CD8-positive, alpha-beta memory T cell (primary cell): Measurements from ENCODE around the gene STAC. TPM values are rescaled to one million over a fixed set of nuclear protein-coding genes. Genes with fewer than 3 reads are reported as not detected.
"Not testable (repeated sequence)": the region's sequence is repeated elsewhere in the genome, so short reads cannot be mapped to it uniquely, and the experiment has no call there.

Source experiments
- CTCF ChIA-PET: fragments of 350-600 bp; sonication (Branson Sonifier 250); formaldehyde crosslinking; loops from one replicate; lab custom pipeline; 2021; ENCODE audit warnings: antibody characterized with exemption; lab: Charles Lee
- POLR2A ChIA-PET: fragments of 350-600 bp; sonication (Branson Sonifier 250); formaldehyde crosslinking; loops from one replicate; lab custom pipeline; 2021; ENCODE audit warnings: antibody characterized with exemption; lab: Charles Lee
- DNase-seq, 5 donors: peaks; one replicate each; pipeline versions ENCODE4 v3.0.0 to v3.0.0-alpha.2; 2020 to 2022; ENCODE audit warnings: mixed read lengths in 1 of 5
- H3K27ac ChIP-seq: one replicate; pipeline ENCODE4 v1.7.0; 2013; ENCODE audit warnings: low read depth, mild to moderate bottlenecking, low read length, moderate library complexity
- H3K27me3 ChIP-seq: 2 replicates; pipeline ENCODE4 v1.7.0; 2013; ENCODE audit warnings: low read length, mild to moderate bottlenecking; ENCODE audit not compliant: insufficient read depth, poor library complexity, severe bottlenecking
- H3K36me3 ChIP-seq: 2 replicates; pipeline ENCODE4 v1.7.0; 2013; ENCODE audit warnings: mild to moderate bottlenecking, low read length, moderate library complexity; ENCODE audit not compliant: insufficient read depth
- H3K4me1 ChIP-seq: 2 replicates; pipeline ENCODE4 v1.7.0; 2013; ENCODE audit warnings: mild to moderate bottlenecking, low read length, moderate library complexity; ENCODE audit not compliant: insufficient read depth
- H3K4me3 ChIP-seq: 2 replicates; pipeline ENCODE4 v1.7.0; 2013; ENCODE audit warnings: mild to moderate bottlenecking, low read length
- H3K9me3 ChIP-seq: 2 replicates; pipeline ENCODE4 v1.7.0; 2013; ENCODE audit warnings: mild to moderate bottlenecking, low read length
- H3K27ac Mint-ChIP-seq, 8 donors: one replicate each; pipeline ENCODE4 v1.8.0; 2020 to 2021; ENCODE audit warnings: mixed read lengths in 8 of 8, mild to moderate bottlenecking in 6 of 8, inconsistent platforms in 3 of 8, moderate library complexity in 3 of 8
- H3K27me3 Mint-ChIP-seq, 2 donors: one replicate each; pipeline ENCODE4 v1.8.0; 2020 to 2021; ENCODE audit warnings: mixed read lengths in 2 of 2, mild to moderate bottlenecking in 1 of 2, moderate library complexity in 1 of 2
- H3K36me3 Mint-ChIP-seq, 3 donors: one replicate each; pipeline ENCODE4 v1.8.0; 2020 to 2021; ENCODE audit warnings: mixed read lengths in 3 of 3, inconsistent platforms in 1 of 3, mild to moderate bottlenecking in 1 of 3
- H3K4me1 Mint-ChIP-seq, 3 donors: one replicate each; pipeline ENCODE4 v1.8.0; 2020 to 2021; ENCODE audit warnings: mixed read lengths in 3 of 3, inconsistent platforms in 1 of 3, mild to moderate bottlenecking in 1 of 3
- H3K4me3 Mint-ChIP-seq, 7 donors: one replicate each; pipeline ENCODE4 v1.8.0; 2020 to 2021; ENCODE audit warnings: mixed read lengths in 7 of 7, mild to moderate bottlenecking in 6 of 7, moderate library complexity in 4 of 7, inconsistent platforms in 2 of 7
- H3K9me3 Mint-ChIP-seq, 5 donors: one replicate each; pipeline ENCODE4 v1.8.0; 2020 to 2022; ENCODE audit warnings: mixed read lengths in 5 of 5, mild to moderate bottlenecking in 3 of 5, moderate library complexity in 2 of 5, inconsistent platforms in 1 of 5
- polyA plus RNA-seq: library from polyadenylated mRNA; unstranded; fragments of 300-500 nt; fragmentation: Illumina TruSeq; gene quantifications from one replicate; pipeline ENCODE4 v1.2.3, GENCODE V29; 2021
- total RNA-seq, 2 experiments: library from RNA; stranded (reverse); gene quantifications; one replicate each; pipeline ENCODE4 v1.2.3, GENCODE V29; 2021

Gene STAC
- total and polyA plus RNA-seq, 3 experiments from 2014 or later: not detected

DNA sequence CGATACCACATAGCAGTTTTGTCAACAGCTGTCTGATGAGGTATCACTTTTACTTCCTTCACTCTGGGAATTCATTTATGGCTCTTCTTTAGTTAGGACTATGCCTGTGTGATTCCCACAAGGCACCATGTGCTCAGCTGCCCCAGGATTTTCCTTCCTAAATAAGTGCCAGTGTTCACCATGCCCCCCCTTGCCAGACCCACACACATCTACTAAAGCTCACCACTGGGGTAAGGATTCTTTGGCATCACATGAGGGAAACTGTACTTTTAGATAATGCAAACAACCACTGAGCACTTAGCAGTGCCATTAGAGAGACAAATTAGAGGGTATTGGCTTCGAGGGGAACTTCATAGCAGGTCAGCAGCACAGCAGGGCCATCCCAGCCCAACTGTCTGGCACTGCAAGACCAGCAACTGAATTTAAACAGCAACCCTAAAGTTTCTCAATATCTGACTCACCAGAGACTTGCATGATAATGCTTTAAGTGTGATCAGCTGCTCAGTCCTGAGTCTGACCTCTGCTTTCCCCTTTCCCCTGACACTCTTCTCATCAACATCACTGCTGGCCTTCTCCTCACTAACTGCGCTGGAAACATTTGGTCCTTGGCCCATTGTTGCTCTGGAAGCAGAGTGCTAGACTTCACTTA, 114.3 kb downstream of the STAC start:
- H3K4me3 Mint-ChIP-seq: peak overlapping the region in 1 of 7 donors; percentile 46
- Histone ChIP-seq H3K4me3 (no peak overlapping the region), H3K27ac (no peak overlapping the region), H3K9me3 (no peaks in the 10 kb centered on the region), H3K36me3 (no peaks in the 10 kb centered on the region), H3K27me3 (no peaks in the 10 kb centered on the region), H3K4me1 (no peaks in the 10 kb centered on the region)
- H3K27me3 Mint-ChIP-seq: no peaks in the 10 kb centered on the region
- no peak overlapping the region for H3K27ac Mint-ChIP-seq
- H3K4me1 Mint-ChIP-seq: no peaks in the 10 kb centered on the region
- DNase-seq: no peak
- peaks cover 0 to 2% (median 0%) of the 10 kb centered on the region in 5 donors for H3K9me3 Mint-ChIP-seq
- H3K36me3 Mint-ChIP-seq: no peaks in the 10 kb centered on the region
- POLR2A ChIA-PET: no interaction called here
- CTCF ChIA-PET: no interaction called here

DNA sequence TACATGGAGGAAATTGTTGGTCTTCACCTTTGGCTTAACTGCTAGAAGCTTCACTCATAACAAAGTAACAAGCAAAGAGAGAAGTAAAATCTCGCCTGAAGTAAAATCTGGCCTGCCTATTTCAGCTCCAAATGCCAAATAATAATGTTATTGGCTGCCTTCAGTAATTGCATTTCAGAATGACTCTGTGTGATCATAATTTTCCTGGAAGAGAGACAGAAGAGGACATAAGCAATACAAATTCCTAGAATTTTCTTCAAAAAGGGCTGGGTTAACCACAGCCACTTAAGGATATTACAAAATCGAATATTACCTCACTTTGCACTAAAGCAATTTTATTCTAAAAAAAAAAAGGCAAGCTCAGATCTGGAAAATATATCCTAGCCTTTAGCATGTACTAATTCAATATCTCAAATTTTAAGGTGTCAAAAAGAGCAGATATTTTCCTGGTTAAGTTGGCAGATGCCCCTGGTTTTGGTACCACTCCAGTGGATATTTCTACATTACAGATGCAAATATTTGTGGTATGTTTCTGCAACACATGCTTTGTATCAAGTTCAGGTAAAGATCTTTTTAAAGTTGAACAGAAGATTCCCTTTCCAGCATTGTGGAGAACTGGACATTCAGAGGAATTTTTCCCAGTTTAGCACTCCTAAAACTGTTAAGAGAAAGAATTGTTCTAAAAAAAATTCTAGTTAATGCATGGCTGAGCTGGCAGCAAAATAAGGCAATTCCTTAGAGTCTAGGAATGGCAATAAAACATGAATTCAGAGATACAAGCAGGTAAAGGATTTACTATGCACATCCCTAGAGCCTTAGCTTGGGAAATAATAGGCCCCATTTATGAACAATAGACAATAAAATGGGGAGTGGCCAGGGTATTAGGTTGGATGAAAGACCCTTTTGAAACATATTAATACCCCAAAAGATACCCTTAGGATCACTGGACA, 116.7 kb downstream of the STAC start:
- Histone ChIP-seq H3K27ac (no peak overlapping the region), H3K4me3 (no peak overlapping the region), H3K4me1 (no peaks in the 10 kb centered on the region), H3K27me3 (no peaks in the 10 kb centered on the region), H3K9me3 (no peaks in the 10 kb centered on the region), H3K36me3 (no peaks in the 10 kb centered on the region)
- peaks cover 0 to 2% (median 0%) of the 10 kb centered on the region in 5 donors for H3K9me3 Mint-ChIP-seq
- H3K4me3 Mint-ChIP-seq: no peak overlapping the region
- no peaks in the 10 kb centered on the region for H3K4me1 Mint-ChIP-seq
- H3K27me3 Mint-ChIP-seq: no peaks in the 10 kb centered on the region
- CTCF ChIA-PET: no interaction called here
- no peak for DNase-seq
- H3K27ac Mint-ChIP-seq: no peak overlapping the region
- H3K36me3 Mint-ChIP-seq: no peaks in the 10 kb centered on the region
- POLR2A ChIA-PET: no interaction called here

DNA sequence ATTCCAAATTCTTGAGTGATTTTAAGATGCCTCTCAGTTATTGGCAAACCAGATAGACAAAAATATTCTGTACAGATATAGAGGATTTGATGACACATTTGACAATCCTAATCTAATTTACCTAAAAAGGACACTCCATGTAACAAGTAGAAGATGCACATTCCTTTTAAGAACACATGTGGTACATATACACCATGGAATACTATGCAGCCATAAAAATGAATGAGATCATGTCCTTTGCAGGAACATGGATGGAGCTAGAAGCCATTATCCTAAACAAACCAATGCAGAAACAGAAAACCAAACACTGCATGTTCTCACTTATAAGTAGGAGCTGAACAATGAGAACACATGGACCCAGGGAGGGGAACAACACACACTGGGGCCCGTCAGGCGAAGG, 119.7 kb downstream of the STAC start:
- H3K9me3 Mint-ChIP-seq, H3K27ac Mint-ChIP-seq, H3K36me3 ChIP-seq, DNase-seq, H3K9me3 ChIP-seq, H3K27me3 ChIP-seq, H3K36me3 Mint-ChIP-seq, CTCF ChIA-PET, H3K4me1 Mint-ChIP-seq, H3K4me3 Mint-ChIP-seq, POLR2A ChIA-PET, H3K27me3 Mint-ChIP-seq, H3K4me1 ChIP-seq, H3K27ac ChIP-seq, H3K4me3 ChIP-seq: not testable (repeated sequence)

DNA sequence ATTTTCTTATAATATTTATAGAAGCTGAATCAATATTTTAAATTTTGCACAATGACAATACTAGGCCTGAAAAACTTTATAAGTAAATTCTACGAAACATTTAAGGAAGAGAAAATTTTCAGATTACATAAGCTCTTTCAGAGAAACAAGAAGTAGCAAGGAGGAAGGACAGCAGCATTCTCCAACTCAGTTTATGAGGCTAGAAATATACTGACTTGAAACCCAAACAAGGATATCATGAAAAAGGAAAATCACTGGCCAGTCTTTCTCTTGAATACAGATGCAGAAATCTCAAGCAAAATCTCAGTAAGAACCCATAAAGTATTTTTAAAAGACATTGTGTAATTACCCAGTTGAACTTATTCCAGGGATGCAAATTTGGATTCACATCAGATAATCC, 121.3 kb downstream of the STAC start:
- no peak overlapping the region for H3K4me3 Mint-ChIP-seq
- no peaks in the 10 kb centered on the region for H3K9me3 ChIP-seq
- no peak overlapping the region for H3K4me3 ChIP-seq
- H3K4me1 Mint-ChIP-seq: no peaks in the 10 kb centered on the region
- H3K27me3 ChIP-seq: no peaks in the 10 kb centered on the region
- ChIA-PET POLR2A (no interaction called here), CTCF (no interaction called here)
- H3K27me3 Mint-ChIP-seq: no peaks in the 10 kb centered on the region
- DNase-seq: no peak
- H3K27ac Mint-ChIP-seq: no peak overlapping the region
- H3K36me3 Mint-ChIP-seq: no peaks in the 10 kb centered on the region
- H3K9me3 Mint-ChIP-seq: peaks cover 0 to 3% (median 2%) of the 10 kb centered on the region in 5 donors
- H3K36me3 ChIP-seq: no peaks in the 10 kb centered on the region
- H3K27ac ChIP-seq: no peak overlapping the region
- H3K4me1 ChIP-seq: no peaks in the 10 kb centered on the region

DNA sequence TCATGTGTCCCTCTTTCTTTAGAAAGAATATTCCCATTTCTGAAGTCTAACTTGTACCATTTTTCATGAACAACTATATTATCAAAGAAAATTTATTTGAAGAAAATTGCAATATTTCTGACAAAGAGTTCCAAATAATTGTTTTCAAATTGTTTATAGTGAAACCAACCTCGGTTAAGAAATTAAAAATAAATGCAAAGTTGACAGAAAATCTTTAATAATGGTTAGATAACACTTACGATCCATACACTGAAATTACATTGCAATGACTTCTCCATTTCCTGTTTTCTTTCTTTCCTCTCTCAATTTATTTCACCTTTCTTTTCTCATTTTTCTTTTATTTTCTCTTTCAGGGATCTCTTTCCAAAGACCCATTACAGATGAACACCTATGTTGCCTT, 125.1 kb downstream of the STAC start:
- no peaks in the 10 kb centered on the region for H3K4me1 Mint-ChIP-seq
- no peaks in the 10 kb centered on the region for H3K27me3 ChIP-seq
- H3K27ac ChIP-seq: no peak overlapping the region
- H3K36me3 Mint-ChIP-seq: no peaks in the 10 kb centered on the region
- ChIA-PET CTCF (no interaction called here), POLR2A (no interaction called here)
- H3K4me3 ChIP-seq: no peak overlapping the region
- no peaks in the 10 kb centered on the region for H3K9me3 ChIP-seq
- peaks cover 0 to 5% (median 3%) of the 10 kb centered on the region in 5 donors for H3K9me3 Mint-ChIP-seq
- H3K4me3 Mint-ChIP-seq: no peak overlapping the region
- no peak overlapping the region for H3K27ac Mint-ChIP-seq
- no peak for DNase-seq
- no peaks in the 10 kb centered on the region for H3K36me3 ChIP-seq
- peaks cover 0 to 2% of the 10 kb centered on the region in 2 donors for H3K27me3 Mint-ChIP-seq
- no peaks in the 10 kb centered on the region for H3K4me1 ChIP-seq

DNA sequence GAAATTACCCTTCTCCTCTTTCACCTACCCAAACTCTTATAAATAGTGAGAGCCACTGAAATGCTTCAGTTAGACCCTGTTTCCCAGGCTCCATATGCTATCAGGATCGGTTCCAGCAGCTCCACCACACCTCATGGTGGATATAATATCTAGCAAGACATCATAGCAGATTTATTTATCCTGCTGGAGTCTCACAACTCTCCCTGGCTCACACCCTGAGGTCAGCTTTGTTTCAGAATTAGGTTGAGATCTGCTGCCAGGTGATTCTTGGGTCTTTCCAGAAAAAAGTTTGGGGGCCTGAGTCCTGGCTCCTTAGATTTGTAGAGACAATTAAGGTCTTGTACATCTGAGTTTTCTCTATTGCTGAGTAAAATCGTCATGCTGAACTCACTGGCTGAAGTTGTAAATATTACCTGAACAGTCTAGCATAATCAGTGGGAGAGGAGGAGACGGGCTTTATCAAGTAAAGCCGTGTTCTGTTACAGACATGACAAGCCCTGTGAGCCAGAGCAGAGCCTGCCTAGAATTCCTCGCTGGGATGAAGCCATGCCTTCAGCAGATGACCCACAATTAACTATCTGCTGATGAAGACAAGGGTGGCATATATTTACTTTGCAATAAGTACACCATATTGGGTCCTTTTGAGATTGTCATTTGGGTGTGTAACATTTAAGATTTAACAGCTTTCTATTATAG, 131.6 kb downstream of the STAC start:
- Mint-ChIP-seq H3K4me3 (no peak overlapping the region), H3K36me3 (no peaks in the 10 kb centered on the region), H3K27ac (no peak overlapping the region), H3K9me3 (peaks cover 0 to 10% (median 2%) of the 10 kb centered on the region in 5 donors), H3K27me3 (peaks cover 0 to 2% of the 10 kb centered on the region in 2 donors), H3K4me1 (no peaks in the 10 kb centered on the region)
- Histone ChIP-seq H3K36me3 (no peaks in the 10 kb centered on the region), H3K27me3 (no peaks in the 10 kb centered on the region), H3K27ac (no peak overlapping the region), H3K4me3 (no peak overlapping the region), H3K9me3 (no peaks in the 10 kb centered on the region), H3K4me1 (no peaks in the 10 kb centered on the region)
- ChIA-PET POLR2A (no interaction called here), CTCF (no interaction called here)
- no peak for DNase-seq

DNA sequence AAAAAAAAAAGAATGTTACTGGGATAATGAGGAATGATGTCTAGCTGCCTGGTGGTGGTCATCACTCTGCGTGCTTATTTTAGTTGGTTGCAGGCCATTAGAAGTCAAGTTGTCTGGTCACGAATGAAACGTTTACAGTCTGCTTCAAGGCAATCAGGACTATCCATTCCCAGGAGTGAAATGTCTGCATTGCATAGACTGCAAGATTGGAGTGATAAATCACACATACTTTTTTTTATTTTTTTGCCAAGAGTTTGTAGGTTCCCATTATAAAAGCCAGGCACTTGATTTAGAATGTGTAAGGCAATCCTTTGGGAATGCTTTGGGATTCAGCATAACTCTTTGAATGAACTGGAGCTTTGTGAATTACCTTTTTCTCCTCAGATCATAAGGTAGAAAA, 132.3 kb downstream of the STAC start:
- H3K27ac Mint-ChIP-seq: no peak overlapping the region
- Histone ChIP-seq H3K27ac (no peak overlapping the region), H3K27me3 (no peaks in the 10 kb centered on the region), H3K9me3 (no peaks in the 10 kb centered on the region), H3K36me3 (no peaks in the 10 kb centered on the region), H3K4me1 (no peaks in the 10 kb centered on the region), H3K4me3 (no peak overlapping the region)
- DNase-seq: no peak
- CTCF ChIA-PET: no interaction called here
- no peaks in the 10 kb centered on the region for H3K4me1 Mint-ChIP-seq
- H3K4me3 Mint-ChIP-seq: no peak overlapping the region
- POLR2A ChIA-PET: no interaction called here
- peaks cover 0 to 10% (median 2%) of the 10 kb centered on the region in 5 donors for H3K9me3 Mint-ChIP-seq
- no peaks in the 10 kb centered on the region for H3K36me3 Mint-ChIP-seq
- peaks cover 0 to 2% of the 10 kb centered on the region in 2 donors for H3K27me3 Mint-ChIP-seq

DNA sequence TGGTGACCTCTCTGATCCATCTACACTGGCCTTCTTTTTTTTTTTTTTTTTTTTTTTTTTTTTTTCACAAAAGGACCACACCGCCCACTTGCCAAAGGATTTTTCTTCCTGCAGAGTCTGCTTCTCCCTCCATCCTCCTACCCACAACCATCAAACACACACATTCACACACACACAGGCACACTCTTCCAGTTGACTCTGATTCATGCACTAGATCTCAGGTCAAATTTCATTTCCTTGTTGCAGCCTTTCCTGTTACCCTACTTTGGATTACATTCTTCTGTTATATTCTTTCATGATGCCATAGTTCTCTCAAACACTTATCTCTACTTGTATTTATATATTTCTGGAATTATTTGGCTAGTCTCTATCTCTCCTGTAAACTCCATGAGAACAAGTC, 133.9 kb downstream of the STAC start:
- DNase-seq: no peak
- Histone ChIP-seq H3K27ac (no peak overlapping the region), H3K4me3 (no peak overlapping the region), H3K27me3 (no peaks in the 10 kb centered on the region), H3K4me1 (no peaks in the 10 kb centered on the region), H3K36me3 (no peaks in the 10 kb centered on the region), H3K9me3 (no peaks in the 10 kb centered on the region)
- POLR2A ChIA-PET: no interaction called here
- Mint-ChIP-seq H3K9me3 (peaks cover 0 to 8% (median 1%) of the 10 kb centered on the region in 5 donors), H3K4me1 (no peaks in the 10 kb centered on the region), H3K27ac (no peak overlapping the region), H3K27me3 (no peaks in the 10 kb centered on the region), H3K36me3 (no peaks in the 10 kb centered on the region), H3K4me3 (no peak overlapping the region)
- CTCF ChIA-PET: interaction anchor here (0.5 kb wide), 1 partner anchor 380 kb away, joined by 5 read pairs; no protein-coding TSS in a partner anchor
